Neural progenitor cell (in vitro differentiated cells): Measurements from ENCODE around the gene SELENOO. TPM values are rescaled to one million over a fixed set of nuclear protein-coding genes. Genes with fewer than 3 reads are reported as not detected.

Experiments
- DNase-seq: peaks from one replicate; pipeline ENCODE4 v3.0.0-alpha.2; 2016; ENCODE audit warnings: low spot score
- H2AFZ ChIP-seq: fragments of 200-600 bp; sonication (generic); replicated peaks from 2 replicates; pipeline ENCODE4 v1.6.1; 2016; ENCODE audit warnings: antibody characterized with exemption
- H3F3A ChIP-seq: fragments of 200-600 bp; sonication (generic); 2 replicates; pipeline ENCODE4 v1.6.1; 2016; ENCODE audit warnings: antibody characterized with exemption, low read depth
- H3K27ac ChIP-seq: fragments of 200-600 bp; sonication (generic); 2 replicates; pipeline ENCODE4 v1.5.1; 2016; ENCODE audit warnings: mild to moderate bottlenecking
- H3K27me3 ChIP-seq: fragments of 200-600 bp; sonication (generic); 2 replicates; pipeline ENCODE4 v1.6.1; 2016; ENCODE audit warnings: mild to moderate bottlenecking, moderate library complexity
- H3K36me3 ChIP-seq: fragments of 200-600 bp; sonication (generic); 2 replicates; pipeline ENCODE4 v1.5.1; 2016
- H3K4me1 ChIP-seq: fragments of 200-600 bp; sonication (generic); 2 replicates; pipeline ENCODE4 v1.6.1; 2016; ENCODE audit warnings: mixed run types
- H3K4me2 ChIP-seq: fragments of 200-600 bp; sonication (generic); 2 replicates; pipeline ENCODE4 v1.6.1; 2016
- H3K4me3 ChIP-seq: fragments of 200-600 bp; sonication (generic); 2 replicates; pipeline ENCODE4 v1.5.1; 2016
- H3K79me2 ChIP-seq: fragments of 200-600 bp; sonication (generic); 2 replicates; pipeline ENCODE4 v1.6.1; 2016; ENCODE audit warnings: low read depth
- H3K9ac ChIP-seq: fragments of 200-600 bp; sonication (generic); 2 replicates; pipeline ENCODE4 v1.6.1; 2016
- H3K9me3 ChIP-seq: fragments of 200-600 bp; sonication (generic); 2 replicates; pipeline ENCODE4 v1.5.1; 2016; ENCODE audit warnings: low read depth
- H4K20me1 ChIP-seq: fragments of 200-600 bp; sonication (generic); 2 replicates; pipeline ENCODE4 v1.6.1; 2016; ENCODE audit warnings: low read depth
- H3K27ac Mint-ChIP-seq: 3 replicates; pipeline ENCODE4 v1.8.0; 2021; ENCODE audit warnings: mixed read lengths
- H3K27me3 Mint-ChIP-seq: 2 replicates; pipeline ENCODE4 v1.8.0; 2022; ENCODE audit warnings: low read depth, mild to moderate bottlenecking, inconsistent platforms, moderate library complexity, mixed read lengths; ENCODE audit not compliant: insufficient read depth
- H3K36me3 Mint-ChIP-seq: 3 replicates; pipeline ENCODE4 v1.8.0; 2021; ENCODE audit warnings: mixed read lengths
- H3K4me1 Mint-ChIP-seq: 3 replicates; pipeline ENCODE4 v1.8.0; 2021; ENCODE audit warnings: mixed read lengths
- H3K4me3 Mint-ChIP-seq: 3 replicates; pipeline ENCODE4 v1.8.0; 2021; ENCODE audit warnings: mild to moderate bottlenecking, moderate library complexity, mixed read lengths
- H3K9me3 Mint-ChIP-seq: 3 replicates; pipeline ENCODE4 v1.8.0; 2020; ENCODE audit warnings: mixed read lengths
- EZH2 ChIP-seq: fragments of 200-600 bp; sonication (generic); IDR thresholded peaks from 2 replicates; pipeline ENCODE4 v1.6.1; 2017; ENCODE audit warnings: antibody characterized with exemption, mild to moderate bottlenecking, moderate library complexity
- EZH2phosphoT487 ChIP-seq: fragments of 200-600 bp; sonication (generic); IDR thresholded peaks from 2 replicates; pipeline ENCODE4 v1.6.1; 2017; ENCODE audit warnings: antibody characterized with exemption
- total RNA-seq: library from RNA; depleted of rRNA; stranded (reverse); fragments of >200 nt; gene quantifications from 2 replicates; pipeline ENCODE4 v1.2.3, GENCODE V29; 2015; ENCODE audit warnings: low replicate concordance
- TF ChIP-seq, protein P1 (sequence below): fragments of 200-600 bp; sonication (generic); IDR thresholded peaks from 2 replicates; pipeline ENCODE4 v1.5.1; 2017; ENCODE audit warnings: antibody characterized with exemption, mild to moderate bottlenecking

Gene SELENOO
- total RNA-seq, 1 donor from 2014 or later, result 7.6 TPM

DNA sequence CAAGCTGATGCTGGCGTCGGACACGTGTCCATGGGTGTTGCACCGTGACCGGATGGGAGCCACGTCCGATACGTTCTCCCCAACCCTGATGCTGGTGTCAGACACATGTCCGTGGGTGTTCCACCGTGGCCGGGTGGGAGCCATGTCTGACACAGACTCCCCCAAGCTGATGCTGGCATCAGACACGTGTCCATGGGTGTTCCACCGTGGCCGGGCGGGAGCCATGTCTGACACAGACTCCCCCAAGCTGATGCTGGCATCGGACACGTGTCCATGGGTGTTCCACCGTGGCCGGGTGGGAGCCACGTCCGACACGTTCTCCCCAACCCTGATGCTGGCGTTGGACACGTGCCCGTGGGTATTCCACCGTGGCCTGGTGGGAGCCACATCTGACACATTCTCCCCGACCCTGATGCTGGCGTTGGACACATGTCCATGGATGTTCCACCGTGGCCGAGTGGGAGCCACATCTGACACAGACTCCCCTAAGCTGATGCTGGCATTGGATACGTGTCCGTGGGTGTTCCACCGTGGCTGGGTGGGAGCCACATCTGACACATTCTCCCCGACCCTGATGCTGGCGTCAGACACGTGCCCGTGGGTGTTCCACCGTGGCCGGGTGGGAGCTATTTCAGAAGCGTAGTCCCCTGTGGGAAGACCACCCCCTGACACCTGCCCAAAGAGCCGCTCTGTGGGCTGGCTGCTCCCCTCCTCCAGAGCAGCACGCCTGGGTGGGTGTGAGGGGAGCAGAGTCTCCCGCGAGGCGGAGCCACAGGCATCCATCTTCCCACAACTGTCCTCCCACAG is 20.0 kb downstream of the SELENOO start:
- no peaks in the 10 kb centered on the region for H3K9me3 Mint-ChIP-seq
- H3K36me3 ChIP-seq, result no peaks in the 10 kb centered on the region
- no peaks in the 10 kb centered on the region for H3K4me1 ChIP-seq
- no peak overlapping the region for H3K27ac ChIP-seq
- no peak overlapping the region for H3K9ac ChIP-seq
- H3K4me3 Mint-ChIP-seq, result no peak overlapping the region
- no peaks in the 10 kb centered on the region for H3K79me2 ChIP-seq
- no peak overlapping the region for H3K27ac Mint-ChIP-seq
- H3K27me3 Mint-ChIP-seq, result peaks cover 8% of the 10 kb centered on the region
- H3K4me3 ChIP-seq, result no peak overlapping the region
- DNase-seq, result no peak
- no peak overlapping the region for H3K4me2 ChIP-seq
- no peaks in the 10 kb centered on the region for H3F3A ChIP-seq
- H3K27me3 ChIP-seq, result no peaks in the 10 kb centered on the region
- peaks cover 9% of the 10 kb centered on the region for H3K36me3 Mint-ChIP-seq
- no peak overlapping the region for H2AFZ ChIP-seq
- no peaks in the 10 kb centered on the region for H3K4me1 Mint-ChIP-seq
- H3K9me3 ChIP-seq, result no peaks in the 10 kb centered on the region
- TF ChIP-seq, protein P1, sequence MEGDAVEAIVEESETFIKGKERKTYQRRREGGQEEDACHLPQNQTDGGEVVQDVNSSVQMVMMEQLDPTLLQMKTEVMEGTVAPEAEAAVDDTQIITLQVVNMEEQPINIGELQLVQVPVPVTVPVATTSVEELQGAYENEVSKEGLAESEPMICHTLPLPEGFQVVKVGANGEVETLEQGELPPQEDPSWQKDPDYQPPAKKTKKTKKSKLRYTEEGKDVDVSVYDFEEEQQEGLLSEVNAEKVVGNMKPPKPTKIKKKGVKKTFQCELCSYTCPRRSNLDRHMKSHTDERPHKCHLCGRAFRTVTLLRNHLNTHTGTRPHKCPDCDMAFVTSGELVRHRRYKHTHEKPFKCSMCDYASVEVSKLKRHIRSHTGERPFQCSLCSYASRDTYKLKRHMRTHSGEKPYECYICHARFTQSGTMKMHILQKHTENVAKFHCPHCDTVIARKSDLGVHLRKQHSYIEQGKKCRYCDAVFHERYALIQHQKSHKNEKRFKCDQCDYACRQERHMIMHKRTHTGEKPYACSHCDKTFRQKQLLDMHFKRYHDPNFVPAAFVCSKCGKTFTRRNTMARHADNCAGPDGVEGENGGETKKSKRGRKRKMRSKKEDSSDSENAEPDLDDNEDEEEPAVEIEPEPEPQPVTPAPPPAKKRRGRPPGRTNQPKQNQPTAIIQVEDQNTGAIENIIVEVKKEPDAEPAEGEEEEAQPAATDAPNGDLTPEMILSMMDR, result no peak
- TF ChIP-seq EZH2phosphoT487 (no peak), EZH2 (no peak)
- H4K20me1 ChIP-seq, result no peaks in the 10 kb centered on the region

DNA sequence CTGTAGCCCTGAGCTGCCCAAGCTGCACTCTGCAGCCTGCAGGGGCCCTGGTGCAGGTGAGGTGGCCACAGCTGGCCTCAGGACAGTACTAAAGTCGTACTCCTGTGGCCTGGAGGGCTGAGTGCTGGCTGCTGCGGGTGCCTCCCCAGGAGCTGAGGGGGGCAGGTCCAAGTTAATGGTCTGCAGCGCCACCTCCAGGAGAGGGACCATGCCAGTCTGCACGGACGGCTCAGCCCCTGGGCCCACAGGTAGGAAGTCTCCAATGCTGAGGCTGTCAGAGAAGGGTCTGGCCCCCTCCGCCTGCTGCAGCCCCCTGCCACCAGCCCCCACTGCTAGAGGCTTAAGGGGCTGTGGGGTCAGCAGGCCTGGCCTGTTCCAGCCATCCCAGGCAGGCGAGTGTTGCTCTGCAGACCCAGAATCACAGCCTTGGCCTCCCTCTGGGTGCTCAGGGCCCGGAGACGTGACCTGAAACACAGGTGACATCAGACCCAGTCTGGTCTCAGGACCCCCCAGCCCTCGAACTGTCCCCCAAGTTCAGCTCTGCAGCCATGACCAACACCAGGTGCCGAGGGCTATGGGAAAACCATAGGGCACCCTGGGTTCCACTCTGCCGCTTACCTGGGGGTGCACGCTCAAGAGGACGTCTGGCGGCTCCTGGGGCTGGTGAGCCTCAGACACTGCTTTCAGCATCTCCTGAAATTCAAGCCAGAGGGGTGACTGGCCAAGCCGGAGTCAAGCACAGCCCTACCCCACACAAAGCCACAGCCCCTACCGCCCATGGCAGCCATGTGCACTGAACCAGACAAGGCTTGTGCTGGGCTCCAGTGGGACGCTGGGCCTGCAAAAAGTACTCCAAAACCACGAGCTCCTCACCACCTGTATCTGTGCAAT is 20.8 kb downstream of the SELENOO start:
- Histone ChIP-seq H3K4me2 (no peak overlapping the region), H3K9ac (no peak overlapping the region), H3K36me3 (no peaks in the 10 kb centered on the region), H3K79me2 (no peaks in the 10 kb centered on the region), H2AFZ (no peak overlapping the region), H3F3A (no peaks in the 10 kb centered on the region), H3K9me3 (no peaks in the 10 kb centered on the region), H3K4me1 (no peaks in the 10 kb centered on the region), H4K20me1 (no peaks in the 10 kb centered on the region), H3K27me3 (no peaks in the 10 kb centered on the region), H3K4me3 (no peak overlapping the region), H3K27ac (no peak overlapping the region)
- Mint-ChIP-seq H3K9me3 (no peaks in the 10 kb centered on the region), H3K27me3 (peaks cover 8% of the 10 kb centered on the region), H3K4me3 (no peak overlapping the region), H3K36me3 (peaks cover 5% of the 10 kb centered on the region), H3K4me1 (no peaks in the 10 kb centered on the region), H3K27ac (no peak overlapping the region)
- no peak for DNase-seq
- no peak for TF ChIP-seq EZH2

DNA sequence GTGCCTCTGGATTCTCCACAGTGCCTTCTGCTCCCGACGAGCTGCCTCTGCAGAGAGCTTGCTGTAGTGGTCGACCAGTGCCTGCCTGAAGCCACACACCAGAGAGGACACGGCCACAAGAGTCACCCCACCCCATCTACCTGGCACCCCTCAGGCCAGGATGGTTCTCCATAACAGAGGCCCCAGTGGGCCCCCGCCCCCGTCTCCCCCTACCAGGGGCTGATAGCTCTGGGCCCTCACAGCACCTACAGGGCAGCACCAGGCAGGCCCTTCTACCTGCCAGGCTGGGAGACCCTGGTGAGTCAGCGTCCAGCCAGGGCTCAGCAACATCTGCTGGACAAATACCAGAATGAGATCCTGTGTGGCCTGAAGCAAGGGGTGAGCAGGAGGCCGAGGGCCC is 21.7 kb downstream of the SELENOO start:
- H3K27me3 Mint-ChIP-seq, result peaks cover 8% of the 10 kb centered on the region

More for the DNA sequence above, 21.7 kb downstream of the SELENOO start:
- no peak for DNase-seq
- Histone ChIP-seq H3K4me2 (no peak overlapping the region), H3K4me1 (no peaks in the 10 kb centered on the region), H3F3A (no peaks in the 10 kb centered on the region), H3K79me2 (no peaks in the 10 kb centered on the region), H3K4me3 (no peak overlapping the region), H2AFZ (no peak overlapping the region), H3K27ac (no peak overlapping the region), H3K9me3 (no peaks in the 10 kb centered on the region), H3K9ac (no peak overlapping the region), H3K27me3 (no peaks in the 10 kb centered on the region), H3K36me3 (no peaks in the 10 kb centered on the region), H4K20me1 (no peaks in the 10 kb centered on the region)
- Mint-ChIP-seq H3K9me3 (no peaks in the 10 kb centered on the region), H3K4me3 (no peak overlapping the region), H3K36me3 (peaks cover 5% of the 10 kb centered on the region), H3K4me1 (no peaks in the 10 kb centered on the region), H3K27ac (no peak overlapping the region)
- TF ChIP-seq, protein P1, result no peak
- TF ChIP-seq EZH2, result no peak
- TF ChIP-seq EZH2phosphoT487, result no peak
